ENCODE measurements around the gene INSL3.
"Not testable (repeated sequence)": the region's sequence is repeated elsewhere in the genome, so short reads cannot be mapped to it uniquely, and the experiment has no call there.

INSL3 gene

DNA sequence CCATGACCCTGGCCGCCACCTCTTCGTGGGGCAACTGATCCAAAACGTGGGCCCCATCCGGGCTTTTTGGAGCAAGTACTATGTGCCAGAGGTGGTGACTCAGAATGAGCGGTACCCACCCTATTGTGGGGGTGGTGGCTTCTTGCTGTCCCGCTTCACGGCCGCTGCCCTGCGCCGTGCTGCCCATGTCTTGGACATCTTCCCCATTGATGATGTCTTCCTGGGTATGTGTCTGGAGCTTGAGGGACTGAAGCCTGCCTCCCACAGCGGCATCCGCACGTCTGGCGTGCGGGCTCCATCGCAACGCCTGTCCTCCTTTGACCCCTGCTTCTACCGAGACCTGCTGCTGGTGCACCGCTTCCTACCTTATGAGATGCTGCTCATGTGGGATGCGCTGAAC is 9.6 kb downstream of the INSL3 start:
- DNase-seq, result no peak

GRCh38 chr19:17811103-17811502 is 10.2 kb downstream of the INSL3 start:
- DNase-seq, result no peak

DNA sequence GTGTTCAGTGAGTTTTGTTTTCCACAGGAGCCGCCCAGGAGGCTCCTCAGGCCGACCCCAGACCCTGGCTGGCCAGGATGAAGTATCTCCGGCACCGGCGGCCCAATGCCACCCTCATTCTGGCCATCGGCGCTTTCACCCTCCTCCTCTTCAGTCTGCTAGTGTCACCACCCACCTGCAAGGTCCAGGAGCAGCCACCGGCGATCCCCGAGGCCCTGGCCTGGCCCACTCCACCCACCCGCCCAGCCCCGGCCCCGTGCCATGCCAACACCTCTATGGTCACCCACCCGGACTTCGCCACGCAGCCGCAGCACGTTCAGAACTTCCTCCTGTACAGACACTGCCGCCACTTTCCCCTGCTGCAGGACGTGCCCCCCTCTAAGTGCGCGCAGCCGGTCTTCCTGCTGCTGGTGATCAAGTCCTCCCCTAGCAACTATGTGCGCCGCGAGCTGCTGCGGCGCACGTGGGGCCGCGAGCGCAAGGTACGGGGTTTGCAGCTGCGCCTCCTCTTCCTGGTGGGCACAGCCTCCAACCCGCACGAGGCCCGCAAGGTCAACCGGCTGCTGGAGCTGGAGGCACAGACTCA is 13.5 kb downstream of the INSL3 start:
- no peak for DNase-seq

DNA sequence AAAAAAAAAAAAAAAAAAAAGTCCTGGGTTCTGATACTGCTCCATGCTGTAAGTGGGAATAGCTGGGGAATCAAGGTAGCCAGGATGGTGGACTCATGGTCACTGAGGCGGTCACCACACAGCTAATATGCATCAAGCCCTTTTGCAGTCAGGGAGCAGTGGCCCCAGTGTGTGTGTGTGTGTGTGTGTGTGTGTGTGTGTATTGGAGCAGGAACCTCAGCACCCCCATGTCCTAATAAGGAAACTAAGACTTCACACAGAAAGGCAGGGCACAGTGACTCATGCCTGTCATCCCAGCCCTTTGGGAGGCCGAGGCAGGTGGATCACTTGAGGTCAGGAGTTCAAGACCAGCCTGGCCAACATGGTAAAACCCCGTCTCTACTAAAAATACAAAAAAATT is 14.4 kb downstream of the INSL3 start:
- no peak for DNase-seq

DNA sequence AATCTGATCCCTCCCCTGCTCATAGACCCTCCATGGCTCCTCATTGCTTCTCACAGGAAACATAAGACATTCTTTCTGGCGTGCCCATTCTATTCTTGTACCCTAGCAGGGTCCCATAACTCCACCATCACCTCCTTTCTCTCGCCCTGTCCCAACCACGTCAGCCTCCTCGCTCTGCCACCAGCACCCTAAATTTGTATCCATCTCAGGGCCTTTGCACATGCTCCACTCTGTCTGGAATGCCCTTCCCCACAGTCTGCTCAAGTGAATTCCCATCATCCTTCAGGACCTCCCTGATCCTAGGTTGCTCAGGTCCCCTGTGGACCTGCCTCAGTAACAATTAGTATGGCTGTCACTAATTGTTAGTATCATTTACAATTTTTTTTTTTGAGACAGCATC is 15.9 kb downstream of the INSL3 start:
- no peak for DNase-seq

DNA sequence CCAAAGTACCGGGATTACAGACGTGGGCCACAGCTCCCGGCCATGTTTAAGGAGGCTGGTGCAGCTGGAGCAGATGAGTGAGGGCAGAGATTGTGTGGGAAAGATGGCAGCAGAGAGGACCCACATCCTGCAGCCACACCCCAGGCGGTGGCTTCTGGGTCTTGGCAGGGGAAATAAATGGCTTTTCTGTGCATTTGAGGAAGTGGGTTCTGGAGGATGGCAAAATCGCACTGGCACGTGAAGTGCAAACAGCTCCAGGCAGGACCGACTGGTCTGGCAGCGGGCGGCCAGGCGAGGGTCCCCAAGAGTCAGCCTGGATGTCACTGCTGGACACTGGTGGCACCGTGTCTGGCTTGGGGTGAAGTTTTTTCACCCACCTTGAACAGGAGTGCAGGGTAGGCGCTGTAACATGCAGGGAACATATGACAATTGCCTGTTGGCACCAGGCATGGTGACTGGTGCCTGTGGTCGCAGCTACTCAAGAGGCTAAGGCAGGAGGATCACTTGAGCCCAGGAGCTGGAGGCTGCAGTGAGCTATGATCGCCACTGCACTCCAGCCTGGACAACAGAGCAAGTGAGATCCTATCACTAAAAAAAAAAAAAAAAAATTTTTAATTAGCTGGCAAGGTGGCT is 17.9 kb downstream of the INSL3 start:
- no peak for DNase-seq

DNA sequence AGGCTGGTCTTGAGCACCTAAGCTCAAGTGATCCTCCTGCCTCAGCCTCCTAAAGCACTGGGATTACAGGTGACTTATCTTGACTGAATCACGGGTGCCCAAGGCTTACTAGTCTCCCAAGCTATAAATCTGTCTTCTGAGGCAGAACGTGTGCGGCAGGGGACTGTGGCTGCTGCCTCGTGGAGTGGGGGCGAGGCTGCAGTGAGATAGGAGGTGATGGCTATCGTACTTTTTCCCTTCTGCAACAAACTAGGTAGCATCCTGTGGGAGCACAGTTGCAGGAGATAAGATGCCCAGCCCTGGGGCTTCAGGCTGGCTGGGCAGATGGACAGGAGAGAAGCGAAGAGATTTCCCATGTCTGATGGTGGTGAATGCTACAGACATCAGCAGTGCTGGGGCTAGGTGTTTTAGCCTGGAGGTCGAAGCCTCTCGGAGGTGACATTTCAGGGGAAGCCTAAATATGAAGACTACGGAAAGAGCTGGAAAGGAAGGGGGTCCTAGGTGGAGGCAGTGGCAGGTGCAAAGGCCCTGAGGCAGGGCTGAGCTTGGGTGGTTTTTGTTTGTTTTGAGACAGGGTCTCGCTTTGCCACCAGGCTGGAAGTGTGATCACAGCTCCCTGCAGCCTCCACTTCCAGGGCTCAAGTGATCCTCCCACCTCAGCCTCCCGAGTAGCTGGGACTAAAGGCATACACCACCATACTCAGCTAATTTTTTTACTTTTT is 19.0 kb downstream of the INSL3 start:
- DNase-seq, result no peak

DNA sequence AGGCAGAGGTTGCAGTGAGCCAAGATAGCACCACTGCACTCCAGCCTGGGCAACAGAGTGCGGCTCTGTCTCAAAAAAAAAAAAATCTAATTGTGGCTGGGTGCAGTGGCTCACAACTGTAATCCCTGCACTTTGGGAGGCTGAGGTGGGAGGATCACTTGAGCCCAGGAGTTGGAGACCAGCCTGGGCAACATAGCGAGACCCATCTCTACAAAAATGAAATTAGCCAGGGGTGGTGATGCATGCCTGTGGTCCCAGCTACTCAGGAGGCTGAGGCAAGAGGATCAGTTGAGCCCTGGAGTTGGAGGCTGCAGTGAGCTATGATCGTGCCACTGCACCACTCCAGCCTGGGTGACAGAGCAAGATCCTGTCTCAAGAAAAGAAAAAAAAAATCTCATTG is 22.7 kb downstream of the INSL3 start:
- not testable (repeated sequence) for DNase-seq

DNA sequence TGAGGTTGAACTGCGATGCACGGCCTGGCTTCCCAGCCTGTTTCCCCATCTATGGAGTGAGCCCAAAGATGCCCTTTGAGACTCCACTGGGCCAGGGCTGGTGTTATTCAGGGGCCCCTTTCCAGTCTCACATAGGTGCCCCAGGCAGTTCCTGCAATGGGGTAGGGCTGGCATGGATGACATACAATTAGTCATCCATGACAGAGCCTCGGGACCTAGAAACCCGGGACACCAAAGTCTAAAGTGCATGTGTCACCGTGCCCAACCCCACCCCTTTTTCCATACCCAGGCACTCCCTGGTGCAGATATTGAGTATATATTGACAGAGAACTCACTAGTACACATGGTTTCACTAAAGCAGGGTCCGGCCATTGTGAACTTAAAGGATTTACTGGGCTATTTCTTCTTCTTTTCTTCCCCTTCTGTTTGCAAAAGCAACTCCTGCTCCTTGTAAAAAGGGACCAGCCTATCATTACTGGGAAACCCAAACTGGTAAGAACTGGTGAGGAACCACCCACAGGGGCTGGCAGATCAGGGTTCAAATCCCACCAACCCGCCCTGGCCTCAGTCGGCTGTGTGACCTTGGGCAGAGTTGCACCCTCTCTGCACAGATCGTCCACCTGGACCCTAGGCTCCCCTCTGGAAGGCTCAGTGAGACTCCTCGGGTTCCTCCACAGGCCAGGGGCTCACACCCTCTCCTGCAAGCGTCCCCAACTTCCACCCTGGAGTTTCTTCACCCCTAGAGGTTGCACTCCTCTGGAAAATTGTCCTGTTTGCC is 23.7 kb downstream of the INSL3 start:
- no peak for DNase-seq

- DNase-seq, result no peak
These were observed 24.4 kb downstream of the INSL3 start for GRCh38 chr19:17796838-17797423.

- no peak for DNase-seq
These were observed 25.1 kb downstream of the INSL3 start for GRCh38 chr19:17796013-17796837.

DNA sequence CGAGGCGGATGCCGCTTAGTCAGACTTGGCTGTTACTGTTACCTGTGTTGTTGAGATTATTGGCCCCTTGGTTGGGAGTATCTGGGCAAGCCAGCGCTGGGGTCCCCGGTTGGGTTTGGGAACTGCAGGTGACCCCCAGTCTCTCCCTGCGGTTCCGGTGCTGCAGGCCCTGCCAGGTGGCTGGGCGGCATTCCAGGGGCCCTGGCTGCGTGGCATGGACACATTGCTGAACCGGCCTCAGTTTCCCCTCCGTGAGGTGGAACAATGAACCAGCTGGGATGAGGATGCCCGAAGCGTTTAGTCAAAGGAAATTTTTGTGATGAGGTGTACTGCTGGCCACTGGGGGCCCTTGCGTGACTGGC is 25.8 kb downstream of the INSL3 start:
- DNase-seq, result no peak

DNA sequence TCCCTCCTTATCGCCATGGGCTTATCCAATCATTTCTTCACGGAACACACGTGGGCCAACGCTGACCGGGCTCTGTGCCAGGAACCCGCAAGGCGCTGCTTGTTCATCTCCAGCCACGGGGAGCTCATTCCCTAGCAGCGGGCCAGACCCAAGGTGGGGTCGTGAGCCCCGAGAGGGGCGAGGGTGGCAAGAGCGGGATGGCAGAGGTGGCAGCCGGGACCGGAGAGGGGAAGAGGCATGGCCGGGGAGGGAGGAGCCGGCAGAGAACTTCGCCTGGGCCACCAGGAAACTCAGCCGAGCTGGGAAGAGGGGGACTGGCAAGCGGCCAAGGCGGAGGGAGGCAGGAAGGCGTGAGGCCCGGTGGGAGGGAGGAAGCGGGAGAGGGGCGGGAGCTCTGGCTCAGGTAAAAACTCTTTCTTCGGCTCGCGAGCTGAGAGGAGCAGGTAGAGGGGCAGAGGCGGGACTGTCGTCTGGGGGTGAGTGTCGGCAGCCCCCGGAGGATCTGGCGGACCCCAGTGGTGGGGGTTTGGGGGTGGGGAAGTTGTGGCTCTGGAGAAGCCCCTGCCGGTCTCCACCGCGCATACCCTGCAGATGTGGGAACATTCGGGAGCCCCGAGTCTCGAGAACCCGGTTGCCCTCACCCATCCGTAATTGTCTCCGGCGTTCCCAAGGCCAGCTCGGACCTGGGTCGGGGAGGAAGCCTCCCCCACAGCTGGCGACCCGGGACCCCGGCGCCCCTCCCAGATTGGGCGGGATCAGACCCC is 26.4 kb downstream of the INSL3 start, which contains the start of gene B3GNT3:
B3GNT3 (plus strand) TSS at position 408 of the 764 bp plus-strand sequence. CDS start 12,670 bp downstream, outside the sequence.
- no peak for DNase-seq

DNA sequence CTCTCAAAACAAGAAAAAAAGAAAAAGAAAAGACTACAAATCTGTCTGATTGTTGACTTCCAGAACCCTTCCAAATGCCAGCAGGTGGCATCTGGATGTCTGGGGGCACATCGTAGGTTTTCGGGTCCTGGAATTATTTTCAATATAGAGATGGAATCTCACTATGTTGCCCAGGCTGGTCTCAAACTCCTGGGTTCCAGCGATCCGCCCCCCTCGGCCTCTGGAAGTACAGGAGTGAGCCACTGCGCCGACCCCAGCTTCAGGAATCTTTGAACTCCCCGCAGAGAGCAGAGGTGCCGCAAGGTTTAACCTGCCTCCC is 26.9 kb downstream of the INSL3 start:
- no peak for DNase-seq

- DNase-seq, result no peak
These were observed 31.1 kb downstream of the INSL3 start for GRCh38 chr19:17790059-17790780.

DNA sequence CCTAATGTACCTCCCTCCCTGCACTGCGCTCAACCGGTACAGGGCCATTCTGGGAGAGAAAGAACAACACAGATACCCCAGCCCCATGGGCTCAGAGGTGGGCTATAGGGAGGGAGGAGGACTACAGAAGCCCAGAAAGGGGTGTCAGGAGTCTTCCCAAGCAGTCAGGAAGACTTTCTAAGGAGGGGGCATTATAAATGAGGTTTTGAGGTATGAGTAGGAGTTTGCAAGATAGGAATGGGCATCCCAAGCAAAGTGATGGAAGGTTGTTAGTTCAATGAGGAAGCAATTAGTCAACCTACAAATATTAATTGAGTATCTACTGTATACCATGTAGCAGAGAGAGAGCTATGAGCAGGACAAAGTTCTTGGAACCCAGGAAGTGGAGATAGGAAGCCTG is 32.7 kb downstream of the INSL3 start:
- no peak for DNase-seq

- DNase-seq, result no peak
These were observed 33.9 kb downstream of the INSL3 start for GRCh38 chr19:17787274-17787913.

- DNase-seq, result no peak
These were observed 36.9 kb downstream of the INSL3 start for GRCh38 chr19:17784201-17785008.

GRCh38 chr19:17783721-17784120 is 37.6 kb downstream of the INSL3 start:
- not testable (repeated sequence) for DNase-seq

DNA sequence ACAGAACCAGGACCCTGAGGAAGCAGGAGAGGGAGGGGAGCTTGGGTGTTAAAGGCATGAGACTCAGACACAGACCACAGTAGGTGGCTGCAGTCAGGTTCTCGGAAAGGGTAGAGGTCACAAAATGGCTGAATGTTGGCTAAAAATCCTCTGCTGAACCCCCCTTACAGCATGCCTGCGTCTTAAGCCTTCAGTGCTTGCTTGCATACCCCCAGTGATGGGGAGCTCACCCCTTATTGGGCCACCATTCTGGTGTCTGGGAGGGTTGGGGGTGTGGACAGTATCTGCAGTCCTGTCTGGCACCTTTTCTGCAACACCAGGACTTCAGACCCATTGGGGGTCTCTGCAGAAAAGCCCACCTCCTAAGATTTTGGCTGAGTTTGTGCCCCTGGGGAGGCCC is 40.5 kb downstream of the INSL3 start:
- DNase-seq, result no peak
